Body of pancreas (tissue), 4 donors: Measurements from ENCODE around the gene TMC8.

Experiments
- POLR2A ChIP-seq, 3 donors: fragments of 450-650 bp; IDR thresholded peaks; one replicate each; pipeline ENCODE4 v1.6.1; 2016; ENCODE audit warnings: antibody characterized with exemption in 3 of 3, mild to moderate bottlenecking in 2 of 3
- TF ChIP-seq, protein P1 (sequence below), 7 experiments: fragments of 450-650 bp in 4 of 7; fragments of 200-600 bp in 3 of 7; sonication (generic) in 3 of 7; IDR thresholded peaks; one replicate each; pipeline ENCODE4 v1.5.1; 2016 to 2019; ENCODE audit warnings: antibody characterized with exemption in 7 of 7

DNA sequence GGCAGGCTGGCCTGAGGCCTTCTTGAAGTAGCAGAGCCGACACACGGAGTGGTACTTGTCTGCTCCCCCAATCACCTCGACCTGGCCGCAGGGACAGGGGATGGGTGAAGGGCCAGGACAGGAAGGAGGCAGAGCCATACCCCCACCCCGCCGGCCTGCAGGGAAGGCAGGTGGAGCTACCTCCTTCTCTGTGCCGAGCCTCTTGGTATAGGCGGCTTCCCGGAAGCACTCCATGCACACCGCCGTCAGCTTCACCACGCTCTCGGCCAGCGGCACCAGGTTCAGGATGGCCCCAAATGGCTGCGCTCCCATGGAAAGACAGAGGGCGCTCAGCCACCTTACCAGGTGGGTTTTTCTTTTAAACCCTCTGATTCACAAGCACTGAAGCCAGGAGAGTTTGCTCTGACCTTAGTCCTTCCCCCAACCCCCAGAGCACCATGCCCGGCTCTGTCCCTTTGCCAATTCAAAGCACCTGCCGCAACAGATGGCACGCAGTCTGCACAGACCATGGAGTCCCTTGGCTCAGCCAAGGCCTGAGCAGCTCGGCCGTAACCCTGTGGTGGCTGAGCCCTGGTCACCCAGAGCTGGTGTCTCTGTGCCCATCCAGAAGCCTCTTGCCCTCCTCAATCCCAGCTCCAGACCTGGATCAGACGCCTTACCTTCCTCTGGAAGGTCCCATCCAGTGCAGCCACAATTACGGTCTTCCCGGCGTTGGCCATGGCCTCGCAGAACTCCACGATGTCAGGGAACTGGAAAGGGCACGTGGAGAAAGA, 44.5 kb downstream of the TMC8 start:
- TF ChIP-seq, protein P1, sequence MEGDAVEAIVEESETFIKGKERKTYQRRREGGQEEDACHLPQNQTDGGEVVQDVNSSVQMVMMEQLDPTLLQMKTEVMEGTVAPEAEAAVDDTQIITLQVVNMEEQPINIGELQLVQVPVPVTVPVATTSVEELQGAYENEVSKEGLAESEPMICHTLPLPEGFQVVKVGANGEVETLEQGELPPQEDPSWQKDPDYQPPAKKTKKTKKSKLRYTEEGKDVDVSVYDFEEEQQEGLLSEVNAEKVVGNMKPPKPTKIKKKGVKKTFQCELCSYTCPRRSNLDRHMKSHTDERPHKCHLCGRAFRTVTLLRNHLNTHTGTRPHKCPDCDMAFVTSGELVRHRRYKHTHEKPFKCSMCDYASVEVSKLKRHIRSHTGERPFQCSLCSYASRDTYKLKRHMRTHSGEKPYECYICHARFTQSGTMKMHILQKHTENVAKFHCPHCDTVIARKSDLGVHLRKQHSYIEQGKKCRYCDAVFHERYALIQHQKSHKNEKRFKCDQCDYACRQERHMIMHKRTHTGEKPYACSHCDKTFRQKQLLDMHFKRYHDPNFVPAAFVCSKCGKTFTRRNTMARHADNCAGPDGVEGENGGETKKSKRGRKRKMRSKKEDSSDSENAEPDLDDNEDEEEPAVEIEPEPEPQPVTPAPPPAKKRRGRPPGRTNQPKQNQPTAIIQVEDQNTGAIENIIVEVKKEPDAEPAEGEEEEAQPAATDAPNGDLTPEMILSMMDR (IDR thresholded peaks at IDR 0.05): peak in 5 of 7 experiments; percentile 6 to 62 (median 32)
- peak in 2 of 3 donors; percentile 54 to 62 for TF ChIP-seq POLR2A (IDR thresholded peaks at IDR 0.05)
